GM12878 (cell line): ENCODE results near the gene GRIK4. TPM values are rescaled to one million over a fixed set of nuclear protein-coding genes. Genes with fewer than 3 reads are reported as not detected.

ENCODE experiments used
- BACH1 ChIP-seq: fragments of 450-650 bp; IDR thresholded peaks from 2 replicates; pipeline ENCODE4 v1.6.1; 2017; ENCODE audit warnings: mild to moderate bottlenecking, borderline replicate concordance
- BRCA1 ChIP-seq: IDR thresholded peaks from 2 replicates; pipeline ENCODE4 v1.6.1; 2011; ENCODE audit warnings: low read depth, low read length, improper control_type of control experiment
- CEBPB ChIP-seq, 2 experiments: fragments of 150-350 bp in 1 of 2; IDR thresholded peaks; 2 replicates each; pipeline ENCODE4 v1.6.1; 2012 to 2014; ENCODE audit warnings: low read depth in 2 of 2, low read length in 2 of 2, borderline replicate concordance in 1 of 2, inconsistent platforms in 1 of 2
- EED ChIP-seq: sonication (generic); IDR thresholded peaks from 2 replicates; pipeline ENCODE4 v1.6.1; 2016; ENCODE audit warnings: antibody characterized with exemption, low read depth
- EZH2 ChIP-seq: IDR thresholded peaks from 2 replicates; pipeline ENCODE4 v1.6.1; 2012; ENCODE audit warnings: low read depth, mild to moderate bottlenecking, control low read depth, inconsistent platforms, low read length, borderline replicate concordance; ENCODE audit not compliant: control insufficient read depth
- HDAC2 ChIP-seq: fragments of 200-600 bp; sonication (generic); IDR thresholded peaks from 2 replicates; pipeline ENCODE4 v1.6.1; 2017
- HDGF ChIP-seq: fragments of 450-650 bp; IDR thresholded peaks from 2 replicates; pipeline ENCODE4 v1.6.1; 2016; ENCODE audit warnings: antibody characterized with exemption
- IKZF1 ChIP-seq: fragments of 450-650 bp; conservative IDR thresholded peaks from 2 replicates; pipeline ENCODE4 v1.6.1; 2017; ENCODE audit warnings: antibody characterized with exemption, mild to moderate bottlenecking
- KLF5 ChIP-seq: fragments of 450-650 bp; IDR thresholded peaks from 2 replicates; pipeline ENCODE4 v1.6.1; 2014; ENCODE audit warnings: mild to moderate bottlenecking; ENCODE audit not compliant: partially characterized antibody
- MTA3 ChIP-seq: IDR thresholded peaks from 2 replicates; pipeline ENCODE4 v1.6.1; 2012; ENCODE audit warnings: low read length, inconsistent platforms, borderline replicate concordance
- MYB ChIP-seq: fragments of 150-350 bp; IDR thresholded peaks from 2 replicates; pipeline ENCODE4 v1.6.1; 2014; ENCODE audit warnings: mild to moderate bottlenecking, low read depth, low read length, borderline replicate concordance
- NR2F1 ChIP-seq: fragments of 450-650 bp; conservative IDR thresholded peaks from 2 replicates; pipeline ENCODE4 v1.6.1; 2017; ENCODE audit warnings: mild to moderate bottlenecking
- PAX5 ChIP-seq: IDR thresholded peaks from 2 replicates; pipeline ENCODE4 v1.6.1; 2011; ENCODE audit warnings: low read depth, low read length, borderline replicate concordance
- RAD21 ChIP-seq: IDR thresholded peaks from 2 replicates; pipeline ENCODE4 v1.6.1; 2011; ENCODE audit warnings: mild to moderate bottlenecking, low read depth, low read length, moderate library complexity; ENCODE audit not compliant: insufficient read depth
- STAT3 ChIP-seq: IDR thresholded peaks from 2 replicates; pipeline ENCODE4 v1.6.1; 2011; ENCODE audit warnings: low read depth, low read length, improper control_type of control experiment
- TARDBP ChIP-seq: IDR thresholded peaks from 2 replicates; pipeline ENCODE4 v1.6.1; 2016; ENCODE audit warnings: borderline replicate concordance
- YY1 ChIP-seq: IDR thresholded peaks from 2 replicates; pipeline ENCODE4 v1.6.1; 2011; ENCODE audit warnings: low read depth, mild to moderate bottlenecking, low read length
- polyA plus RNA-seq, 11 experiments: library from polyadenylated mRNA; depleted of rRNA in 4 of 11; unstranded in 6 of 11; stranded (reverse) in 5 of 11; fragments of >200 nt; fragmentation: Nextera tagmentation in 4 of 11; fragmentation: Illumina TruSeq in 1 of 11; extraction: Ambion mirVana in 4 of 11; extraction: Trizol in 1 of 11; gene quantifications; 1 replicate in 1 of 11; 2 replicates in 10 of 11; pipeline versions ENCODE4 v1.2.1 to v1.2.3, GENCODE V29; 2011 to 2016; ENCODE audit warnings: inconsistent platforms in 2 of 11, missing spikeins in 2 of 11, low read depth in 1 of 11
- total RNA-seq, 4 experiments: library from RNA; depleted of rRNA in 3 of 4; stranded (reverse); fragments of >200 nt in 3 of 4; fragmentation: Illumina TruSeq in 1 of 4; extraction: Trizol in 1 of 4; gene quantifications; 2 replicates each; pipeline versions ENCODE4 v1.2.1 to v1.2.3, GENCODE V29; 2013 to 2021
- TF ChIP-seq, protein P1 (sequence below): IDR thresholded peaks from 2 replicates; pipeline ENCODE4 v1.6.1; 2012; ENCODE audit warnings: low read depth, low read length, improper control_type of control experiment
- TF ChIP-seq, protein P2 (sequence below): IDR thresholded peaks from 2 replicates; pipeline ENCODE4 v1.6.1; 2012; ENCODE audit warnings: low read depth, low read length, improper control_type of control experiment
- TF ChIP-seq, protein P3 (sequence below): fragments of 450-650 bp; IDR thresholded peaks from 2 replicates; pipeline ENCODE4 v1.6.1; 2016; ENCODE audit warnings: mild to moderate bottlenecking
- TF ChIP-seq, protein P4 (sequence below): fragments of 450-650 bp; IDR thresholded peaks from 2 replicates; pipeline ENCODE4 v1.6.1; 2017; ENCODE audit warnings: mild to moderate bottlenecking, low read depth, inconsistent platforms; ENCODE audit not compliant: poor library complexity, severe bottlenecking
- TF ChIP-seq, protein P5 (sequence below): fragments of 450-650 bp; IDR thresholded peaks from 2 replicates; pipeline ENCODE4 v1.6.1; 2017; ENCODE audit warnings: low read depth, mild to moderate bottlenecking, moderate library complexity

The GRIK4 gene
- total and polyA plus RNA-seq, 10 of the 15 experiments (the other 5 are each of a cell fraction or from before 2014, with no cell fraction given) = 0.33 to 3.6 (median 0.72) TPM

DNA sequence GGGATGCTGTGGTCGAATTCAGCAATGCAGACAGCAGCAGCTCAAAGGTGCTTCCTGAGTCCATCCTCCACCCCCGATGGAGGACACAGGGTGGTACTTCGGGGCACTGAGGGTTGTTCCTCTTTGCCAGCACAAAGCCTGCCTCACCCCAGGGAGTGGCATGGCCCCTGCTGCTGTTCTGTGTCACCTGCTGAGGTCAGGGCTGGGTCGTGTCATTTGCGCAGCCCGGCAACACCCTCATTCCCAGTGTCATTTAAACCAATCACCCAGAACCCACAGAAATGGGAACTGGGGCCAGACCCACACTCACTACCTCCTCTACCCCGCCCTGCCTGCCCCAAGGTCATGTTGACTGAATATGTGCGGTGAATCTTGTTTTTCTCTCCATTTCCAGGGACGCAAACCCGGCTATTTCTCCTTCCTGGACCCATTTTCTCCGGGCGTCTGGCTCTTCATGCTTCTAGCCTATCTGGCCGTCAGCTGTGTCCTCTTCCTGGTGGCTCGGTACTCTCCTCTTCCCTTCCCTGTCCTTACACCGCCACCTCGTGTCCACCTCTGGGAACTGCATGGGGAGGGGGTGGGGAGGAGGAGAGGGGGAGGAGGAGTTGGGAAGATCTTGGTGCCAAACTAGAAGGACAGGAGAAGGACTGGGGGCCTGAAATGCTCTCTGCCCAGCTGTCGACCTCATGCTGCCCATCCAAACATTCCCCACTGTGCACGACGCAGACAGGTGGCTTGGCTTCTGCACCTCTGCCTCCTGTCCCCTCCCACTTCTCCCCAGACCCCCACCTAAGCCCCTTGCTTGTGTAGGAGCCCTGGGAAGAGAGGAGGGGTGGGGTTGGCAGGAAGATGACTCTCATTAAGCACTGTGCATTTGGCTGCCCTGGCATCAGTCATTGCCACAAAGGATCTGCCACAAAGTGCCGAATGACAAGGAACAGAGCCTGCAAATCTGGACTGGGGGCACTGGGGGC, 441.2 kb downstream of the GRIK4 start (continued):
- TF ChIP-seq, protein P1, sequence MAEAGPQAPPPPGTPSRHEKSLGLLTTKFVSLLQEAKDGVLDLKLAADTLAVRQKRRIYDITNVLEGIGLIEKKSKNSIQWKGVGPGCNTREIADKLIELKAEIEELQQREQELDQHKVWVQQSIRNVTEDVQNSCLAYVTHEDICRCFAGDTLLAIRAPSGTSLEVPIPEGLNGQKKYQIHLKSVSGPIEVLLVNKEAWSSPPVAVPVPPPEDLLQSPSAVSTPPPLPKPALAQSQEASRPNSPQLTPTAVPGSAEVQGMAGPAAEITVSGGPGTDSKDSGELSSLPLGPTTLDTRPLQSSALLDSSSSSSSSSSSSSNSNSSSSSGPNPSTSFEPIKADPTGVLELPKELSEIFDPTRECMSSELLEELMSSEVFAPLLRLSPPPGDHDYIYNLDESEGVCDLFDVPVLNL = no peak
- TF ChIP-seq NR2F1 (peak; percentile 52; the same call in 1 of the 2 replicates), RAD21 (peak; percentile 97), TARDBP (peak; percentile 54; the same call in 1 of the 2 replicates), MYB (no peak), MTA3 (no peak), IKZF1 (peak; percentile 58), HDAC2 (no peak), EED (no peak), HDGF (no peak), STAT3 (no peak), CEBPB (IDR thresholded peaks at IDR 0.05; ENCODE audit: borderline replicate concordance in 1 of 2, low read depth in 2 of 2, low read length in 2 of 2) (no peak), BACH1 (no peak), KLF5 (no peak), EZH2 (no peak), PAX5 (no peak), BRCA1 (no peak), YY1 (peak; percentile 45; the same call in 1 of the 2 replicates)
- TF ChIP-seq, protein P2, sequence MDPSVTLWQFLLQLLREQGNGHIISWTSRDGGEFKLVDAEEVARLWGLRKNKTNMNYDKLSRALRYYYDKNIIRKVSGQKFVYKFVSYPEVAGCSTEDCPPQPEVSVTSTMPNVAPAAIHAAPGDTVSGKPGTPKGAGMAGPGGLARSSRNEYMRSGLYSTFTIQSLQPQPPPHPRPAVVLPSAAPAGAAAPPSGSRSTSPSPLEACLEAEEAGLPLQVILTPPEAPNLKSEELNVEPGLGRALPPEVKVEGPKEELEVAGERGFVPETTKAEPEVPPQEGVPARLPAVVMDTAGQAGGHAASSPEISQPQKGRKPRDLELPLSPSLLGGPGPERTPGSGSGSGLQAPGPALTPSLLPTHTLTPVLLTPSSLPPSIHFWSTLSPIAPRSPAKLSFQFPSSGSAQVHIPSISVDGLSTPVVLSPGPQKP = no peak
- TF ChIP-seq, protein P3, sequence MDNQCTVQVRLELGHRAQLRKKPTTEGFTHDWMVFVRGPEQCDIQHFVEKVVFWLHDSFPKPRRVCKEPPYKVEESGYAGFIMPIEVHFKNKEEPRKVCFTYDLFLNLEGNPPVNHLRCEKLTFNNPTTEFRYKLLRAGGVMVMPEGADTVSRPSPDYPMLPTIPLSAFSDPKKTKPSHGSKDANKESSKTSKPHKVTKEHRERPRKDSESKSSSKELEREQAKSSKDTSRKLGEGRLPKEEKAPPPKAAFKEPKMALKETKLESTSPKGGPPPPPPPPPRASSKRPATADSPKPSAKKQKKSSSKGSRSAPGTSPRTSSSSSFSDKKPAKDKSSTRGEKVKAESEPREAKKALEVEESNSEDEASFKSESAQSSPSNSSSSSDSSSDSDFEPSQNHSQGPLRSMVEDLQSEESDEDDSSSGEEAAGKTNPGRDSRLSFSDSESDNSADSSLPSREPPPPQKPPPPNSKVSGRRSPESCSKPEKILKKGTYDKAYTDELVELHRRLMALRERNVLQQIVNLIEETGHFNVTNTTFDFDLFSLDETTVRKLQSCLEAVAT = peak; percentile 58; the same call in 1 of the 2 replicates
- TF ChIP-seq, protein P4, sequence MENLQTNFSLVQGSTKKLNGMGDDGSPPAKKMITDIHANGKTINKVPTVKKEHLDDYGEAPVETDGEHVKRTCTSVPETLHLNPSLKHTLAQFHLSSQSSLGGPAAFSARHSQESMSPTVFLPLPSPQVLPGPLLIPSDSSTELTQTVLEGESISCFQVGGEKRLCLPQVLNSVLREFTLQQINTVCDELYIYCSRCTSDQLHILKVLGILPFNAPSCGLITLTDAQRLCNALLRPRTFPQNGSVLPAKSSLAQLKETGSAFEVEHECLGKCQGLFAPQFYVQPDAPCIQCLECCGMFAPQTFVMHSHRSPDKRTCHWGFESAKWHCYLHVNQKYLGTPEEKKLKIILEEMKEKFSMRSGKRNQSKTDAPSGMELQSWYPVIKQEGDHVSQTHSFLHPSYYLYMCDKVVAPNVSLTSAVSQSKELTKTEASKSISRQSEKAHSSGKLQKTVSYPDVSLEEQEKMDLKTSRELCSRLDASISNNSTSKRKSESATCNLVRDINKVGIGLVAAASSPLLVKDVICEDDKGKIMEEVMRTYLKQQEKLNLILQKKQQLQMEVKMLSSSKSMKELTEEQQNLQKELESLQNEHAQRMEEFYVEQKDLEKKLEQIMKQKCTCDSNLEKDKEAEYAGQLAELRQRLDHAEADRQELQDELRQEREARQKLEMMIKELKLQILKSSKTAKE = no peak
- TF ChIP-seq, protein P5, sequence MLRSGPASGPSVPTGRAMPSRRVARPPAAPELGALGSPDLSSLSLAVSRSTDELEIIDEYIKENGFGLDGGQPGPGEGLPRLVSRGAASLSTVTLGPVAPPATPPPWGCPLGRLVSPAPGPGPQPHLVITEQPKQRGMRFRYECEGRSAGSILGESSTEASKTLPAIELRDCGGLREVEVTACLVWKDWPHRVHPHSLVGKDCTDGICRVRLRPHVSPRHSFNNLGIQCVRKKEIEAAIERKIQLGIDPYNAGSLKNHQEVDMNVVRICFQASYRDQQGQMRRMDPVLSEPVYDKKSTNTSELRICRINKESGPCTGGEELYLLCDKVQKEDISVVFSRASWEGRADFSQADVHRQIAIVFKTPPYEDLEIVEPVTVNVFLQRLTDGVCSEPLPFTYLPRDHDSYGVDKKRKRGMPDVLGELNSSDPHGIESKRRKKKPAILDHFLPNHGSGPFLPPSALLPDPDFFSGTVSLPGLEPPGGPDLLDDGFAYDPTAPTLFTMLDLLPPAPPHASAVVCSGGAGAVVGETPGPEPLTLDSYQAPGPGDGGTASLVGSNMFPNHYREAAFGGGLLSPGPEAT = 0 out of 2 replicates have a peak, but pooled peaks have one; percentile 38
